ENCODE results near the gene SLC25A46.

GRCh38 chr5:110702300-110702699, 36.5 kb upstream of the SLC25A46 start:
- TF ChIP-seq POLR2A (IDR thresholded peaks at IDR 0.05; ENCODE audit: control extremely low read depth in 1 of 2, low read depth in 2 of 2, low read length in 2 of 2) (no peak), CTCF (IDR thresholded peaks at IDR 0.05; ENCODE audit: control extremely low read depth in 1 of 3, insufficient read depth in 1 of 3, low read depth in 1 of 3, low read length in 3 of 3) (no peak), SRF (IDR thresholded peaks at IDR 0.05; ENCODE audit: low read depth, low read length) (no peak), JUN (IDR thresholded peaks at IDR 0.05; ENCODE audit: low read depth, low read length) (no peak), CBX8 (IDR thresholded peaks at IDR 0.05; ENCODE audit: borderline replicate concordance, low read depth, low read length) (no peak), EZH2 (IDR thresholded peaks at IDR 0.05; ENCODE audit: low read depth, low read length, severe bottlenecking) (no peak), POLR2AphosphoS5 (IDR thresholded peaks at IDR 0.05; ENCODE audit: low read depth, low read length) (no peak), KDM4A (IDR thresholded peaks at IDR 0.05; ENCODE audit: low read depth, low read length, severe bottlenecking) (no peak)
